Suprapubic skin (tissue), 3 donors: ENCODE data around the gene SLC25A6.

Source experiments
- CTCF ChIP-seq, 2 donors: fragments of 200-600 bp in 1 of 2; fragments of 450-650 bp in 1 of 2; sonication (generic) in 1 of 2; IDR thresholded peaks; one replicate each; pipeline ENCODE4 v1.5.1; 2016 to 2019; ENCODE audit warnings: antibody characterized with exemption in 2 of 2, mild to moderate bottlenecking in 1 of 2, moderate library complexity in 1 of 2
- EP300 ChIP-seq: sonication (generic); formaldehyde crosslinking; IDR thresholded peaks from one replicate; pipeline ENCODE4 v1.6.1; 2017; ENCODE audit warnings: antibody characterized with exemption
- POLR2A ChIP-seq, 2 donors: fragments of 450-650 bp; IDR thresholded peaks; one replicate each; pipeline ENCODE4 v1.6.1; 2017; ENCODE audit warnings: antibody characterized with exemption in 2 of 2, mild to moderate bottlenecking in 2 of 2, moderate library complexity in 2 of 2

- TF ChIP-seq CTCF (IDR thresholded peaks at IDR 0.05) (no peak), EP300 (no peak), POLR2A (IDR thresholded peaks at IDR 0.05) (no peak)
Observed at GRCh38 chrX:1416965-1417760, 25.2 kb upstream of the SLC25A6 start.
